CD4-positive, alpha-beta T cell treated with Interleukin-2 at 100 ng/mL for 4 hours (primary cell): ENCODE results near the gene TTLL13.
"Not testable (repeated sequence)": the region's sequence is repeated elsewhere in the genome, so short reads cannot be mapped to it uniquely, and the experiment has no call there.

Source experiments
- DNase-seq: peaks from one replicate; pipeline ENCODE4 v3.0.0-alpha.2; 2020; ENCODE audit warnings: low spot score

Gene TTLL13

DNA sequence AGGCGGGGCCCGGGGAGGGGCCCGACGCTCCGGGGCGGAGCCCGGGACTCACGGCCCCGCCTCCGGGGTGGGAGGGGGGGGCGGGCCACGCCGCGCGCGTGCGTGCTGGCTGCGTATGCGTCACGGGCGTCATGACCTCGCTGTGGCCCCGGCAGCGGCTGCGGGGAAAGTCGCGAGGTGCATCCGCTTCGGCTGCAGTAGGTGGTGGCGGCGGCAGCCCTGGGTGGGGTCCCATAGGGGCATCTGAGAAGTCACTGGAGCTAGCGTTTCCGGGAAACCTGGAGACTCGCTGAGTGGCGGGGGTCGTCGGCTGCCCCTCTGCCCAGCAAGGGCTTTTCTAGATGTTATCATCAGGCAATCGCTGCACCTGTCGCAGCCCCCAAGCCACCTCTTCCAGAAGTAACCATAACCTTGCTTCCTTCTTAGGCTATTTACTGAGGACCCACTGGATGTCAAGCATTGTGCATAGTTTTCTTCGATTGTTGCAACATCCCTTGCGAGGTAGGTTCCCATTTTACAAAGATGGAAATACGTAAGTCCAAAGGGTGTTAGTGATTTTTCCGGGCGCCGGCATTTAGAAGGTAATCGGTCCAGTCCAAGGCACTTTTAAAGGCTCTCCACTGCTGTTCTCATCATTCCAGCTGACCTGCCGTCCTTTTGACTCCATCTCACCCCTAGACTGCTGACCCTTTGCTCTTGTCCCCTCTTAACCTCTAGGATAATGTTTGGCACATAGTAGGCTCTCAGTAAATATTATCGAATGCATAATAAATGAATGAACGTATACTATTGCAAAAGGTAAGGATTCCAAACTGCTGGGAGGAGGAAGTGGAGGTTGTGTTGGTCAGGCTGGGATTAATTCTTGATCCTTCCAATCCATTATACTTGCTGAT lies 15.0 kb upstream of the TTLL13 start, which contains the start of gene GDPGP1:
Gene GDPGP1 (plus strand): TSS at position 114 of the 893 bp plus-strand sequence. CDS start 6,700 bp downstream, outside the sequence.
- no peak for DNase-seq

DNA sequence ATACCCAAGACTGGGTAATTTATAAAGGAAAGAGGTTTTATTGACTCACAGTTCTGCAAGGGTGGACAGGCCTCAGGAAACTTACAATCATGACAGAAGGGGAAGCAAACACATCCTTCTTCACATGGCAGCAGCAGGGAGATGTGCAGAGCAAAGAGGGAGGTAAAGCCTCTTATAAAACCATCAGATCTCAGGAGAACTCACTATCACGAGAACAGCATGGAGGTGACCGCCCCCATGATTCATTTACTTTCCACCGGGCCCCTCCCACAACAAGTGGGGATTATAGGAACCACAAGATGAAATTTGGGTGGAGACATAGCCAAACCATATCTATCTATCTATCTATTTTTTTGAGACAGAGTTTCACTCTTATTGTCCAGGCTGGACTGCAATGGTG lies 10.0 kb upstream of the TTLL13 start:
- no peak for DNase-seq

DNA sequence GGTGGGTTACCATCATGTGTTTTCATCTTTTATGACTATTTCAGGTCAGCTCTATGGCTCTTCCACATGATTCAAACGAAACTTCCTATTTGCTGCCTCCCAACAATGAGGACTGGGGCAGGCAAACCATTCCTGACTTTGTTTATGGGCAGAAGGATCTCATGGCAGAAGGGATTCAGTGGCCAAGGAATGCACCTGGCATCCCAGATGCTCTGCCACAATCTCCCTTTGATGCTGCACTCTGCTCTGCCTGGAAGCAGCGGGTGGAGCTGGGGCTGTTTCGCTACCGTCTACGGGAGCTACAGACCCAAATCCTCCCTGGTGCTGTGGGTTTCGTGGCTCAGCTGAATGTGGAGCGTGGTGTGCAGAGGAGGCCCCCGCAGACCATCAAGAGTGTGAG lies 8.5 kb upstream of the TTLL13 start:
- DNase-seq = no peak

DNA sequence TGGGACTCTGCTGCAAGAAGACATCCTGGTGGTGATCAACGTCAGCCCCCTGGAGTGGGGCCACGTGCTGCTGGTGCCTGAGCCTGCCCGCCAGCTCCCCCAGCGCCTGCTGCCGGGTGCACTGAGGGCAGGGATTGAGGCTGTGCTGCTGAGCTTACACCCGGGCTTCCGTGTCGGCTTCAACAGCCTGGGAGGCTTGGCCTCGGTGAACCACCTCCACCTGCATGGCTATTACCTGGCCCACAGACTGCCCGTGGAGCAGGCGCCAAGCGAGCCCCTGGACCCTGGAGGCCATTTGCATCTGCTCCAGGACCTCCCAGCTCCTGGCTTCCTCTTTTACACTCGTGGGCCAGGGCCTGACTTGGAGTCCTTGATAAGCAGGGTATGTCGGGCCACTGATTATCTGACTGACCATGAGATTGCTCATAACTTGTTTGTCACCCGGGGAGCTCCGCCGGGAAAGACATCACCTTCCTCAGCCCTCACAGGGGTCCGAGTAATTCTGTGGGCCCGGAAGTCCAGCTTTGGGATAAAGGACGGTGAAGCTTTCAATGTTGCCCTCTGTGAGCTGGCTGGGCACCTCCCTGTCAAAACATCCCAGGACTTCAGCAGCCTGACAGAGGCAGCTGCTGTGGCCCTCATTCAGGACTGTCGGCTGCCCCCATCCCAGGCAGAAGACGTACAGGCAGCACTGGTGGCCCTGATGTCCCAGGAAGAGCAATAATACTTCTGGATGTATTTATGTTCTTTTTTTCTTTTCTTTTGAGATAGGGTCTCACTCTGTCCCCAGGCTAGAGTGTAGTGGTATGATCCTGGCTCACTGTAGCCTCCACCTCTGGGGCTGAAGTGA lies 7.8 kb upstream of the TTLL13 start:
- DNase-seq = no peak

DNA sequence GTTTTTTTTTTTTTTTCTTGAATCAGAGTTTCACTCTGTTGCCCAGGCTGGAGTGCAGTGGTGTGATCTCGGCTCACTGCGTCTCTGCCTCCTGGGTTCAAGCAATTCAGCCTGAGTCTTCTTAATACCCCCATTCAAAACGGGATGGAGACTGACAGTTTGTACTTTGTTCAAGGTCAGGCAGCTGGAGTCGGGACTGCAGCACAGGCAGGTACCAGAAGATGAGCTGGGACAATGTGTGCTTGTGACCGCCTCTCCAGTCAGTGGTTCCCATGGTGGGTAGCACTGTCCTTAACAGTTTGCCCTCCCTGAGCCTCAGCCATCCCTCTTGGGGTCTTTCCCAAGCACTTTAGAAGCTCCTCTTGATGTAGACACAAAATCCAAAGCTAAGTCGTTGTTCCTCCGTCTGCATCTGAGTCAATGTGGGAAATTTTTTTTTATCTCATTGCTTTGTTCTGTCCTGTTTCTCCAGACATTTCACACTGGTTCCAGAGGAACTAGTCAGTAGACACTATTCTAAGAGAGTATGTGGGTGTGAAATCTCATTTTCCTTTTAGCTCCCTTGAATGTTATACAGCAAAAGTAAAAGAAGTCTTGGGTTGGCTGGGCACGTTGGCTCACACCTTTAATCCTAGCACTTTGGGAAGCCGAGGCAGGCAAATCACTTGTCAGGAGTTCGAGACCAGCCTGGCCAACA lies 5.3 kb upstream of the TTLL13 start:
- no peak for DNase-seq

DNA sequence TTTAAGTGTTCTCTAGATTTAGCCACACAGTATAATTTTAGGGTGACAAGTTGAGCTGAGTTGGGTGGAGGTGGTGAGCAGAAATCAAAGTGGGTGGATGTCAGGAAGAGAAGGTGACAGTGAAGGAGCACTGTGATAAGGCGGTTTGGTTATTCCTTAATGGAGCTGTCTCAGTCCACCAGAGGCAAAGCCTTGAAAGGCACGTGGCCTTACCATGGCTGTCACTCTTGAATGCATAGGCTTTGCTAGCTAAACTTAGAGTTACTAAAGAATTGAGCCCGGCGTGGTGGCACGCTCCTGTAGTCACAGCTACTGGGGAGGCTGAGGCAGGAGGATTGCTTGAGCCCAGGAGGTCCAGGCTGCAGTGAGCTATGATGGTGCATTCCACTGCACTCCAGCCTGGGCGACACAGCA lies 560 bp upstream of the TTLL13 start:
- no peak for DNase-seq

DNA sequence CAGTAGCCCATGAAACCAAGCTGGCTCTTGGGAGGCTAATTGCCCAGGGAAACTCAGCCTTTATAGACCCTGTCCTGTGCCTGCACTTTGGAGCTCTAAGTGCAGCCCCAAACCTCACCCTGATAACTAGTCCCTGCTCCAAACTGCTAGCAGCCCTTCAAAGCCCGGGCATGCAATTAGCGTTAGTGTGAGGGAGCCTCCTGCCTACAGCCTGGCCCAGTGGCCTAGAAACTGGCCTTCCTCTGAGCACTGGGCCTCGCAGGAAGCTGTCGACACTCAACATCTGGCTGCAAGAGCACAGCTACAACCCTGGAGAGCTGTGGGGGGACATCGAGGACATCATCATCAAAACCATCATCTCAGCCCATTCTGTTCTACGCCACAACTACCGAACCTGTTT lies 8.4 kb downstream of the TTLL13 start:
- no peak for DNase-seq

DNA sequence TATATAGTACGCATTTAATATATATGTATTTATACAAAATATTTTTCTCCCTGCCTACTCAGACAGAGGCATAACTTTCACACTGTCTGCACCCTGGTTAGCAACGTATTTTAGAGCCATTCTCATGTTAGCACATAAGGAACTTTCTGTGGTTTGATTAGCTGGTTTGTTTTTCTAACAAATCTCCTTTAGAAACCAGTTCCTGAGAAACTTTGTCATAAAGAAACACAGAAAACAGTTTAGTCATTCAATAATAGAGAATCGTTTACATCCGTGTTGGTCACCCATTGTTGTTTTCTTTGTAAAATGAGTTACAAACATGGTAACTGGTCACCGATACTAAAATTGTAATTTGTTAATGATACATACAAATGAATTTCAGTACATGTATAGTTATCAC lies 10.2 kb downstream of the TTLL13 start:
- DNase-seq = no peak

DNA sequence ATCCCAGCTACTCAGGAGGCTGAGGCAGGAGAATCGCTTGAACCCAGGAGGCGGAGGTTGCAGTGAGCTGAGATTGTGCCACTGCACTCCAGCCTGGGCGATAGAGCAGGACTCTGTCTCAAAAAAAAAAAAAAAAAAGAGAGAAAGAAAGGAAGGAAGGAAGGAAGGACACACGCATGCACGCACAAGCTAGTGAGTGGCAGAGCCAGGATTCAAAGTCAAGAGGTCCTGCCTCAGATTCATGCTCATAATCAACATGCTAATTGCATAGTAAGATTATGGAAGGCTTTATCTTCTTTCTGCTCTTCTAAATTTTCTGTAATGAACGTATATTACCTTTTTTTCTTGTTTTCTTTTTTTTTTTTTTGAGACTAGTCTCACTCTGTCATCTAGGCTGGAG lies 11.4 kb downstream of the TTLL13 start:
- not testable (repeated sequence) for DNase-seq

DNA sequence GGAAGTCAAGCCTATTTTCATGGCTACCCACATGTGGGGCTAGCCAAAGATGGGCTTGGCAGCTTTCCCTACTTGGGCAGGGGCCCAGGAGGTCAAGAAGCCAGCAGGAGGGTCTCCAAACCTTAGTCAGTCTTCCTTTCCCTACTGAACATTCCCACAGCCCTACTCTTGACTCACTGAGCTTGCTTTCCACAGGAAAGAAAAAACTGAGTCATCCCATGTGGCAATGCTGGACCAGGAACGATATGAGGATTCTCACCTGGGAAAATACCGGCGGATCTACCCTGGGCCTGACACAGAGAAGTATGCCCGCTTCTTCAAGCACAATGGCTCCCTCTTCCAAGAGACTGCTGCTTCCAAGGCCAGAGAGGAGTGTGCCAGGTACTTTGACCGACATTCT lies 12.5 kb downstream of the TTLL13 start:
- no peak for DNase-seq

DNA sequence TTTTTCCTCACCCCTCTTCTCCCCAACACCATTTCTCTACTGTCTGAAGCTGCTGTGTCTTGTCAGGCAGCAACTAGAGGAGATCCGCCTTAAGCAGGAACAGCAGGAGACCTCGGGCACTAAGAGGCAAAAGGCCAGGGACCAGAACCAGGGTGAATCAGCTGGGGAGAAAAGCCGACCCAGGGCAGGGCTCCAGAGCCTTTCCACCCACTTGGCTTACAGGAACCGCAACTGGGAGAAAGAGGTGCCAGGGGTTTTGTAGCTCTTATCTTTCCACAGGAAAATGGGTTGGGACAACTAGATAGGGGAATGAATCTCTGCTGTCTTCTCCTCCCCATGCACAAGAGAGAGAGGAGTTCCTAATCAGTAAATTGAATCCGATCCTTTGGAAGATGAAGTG lies 13.1 kb downstream of the TTLL13 start:
- no peak for DNase-seq

DNA sequence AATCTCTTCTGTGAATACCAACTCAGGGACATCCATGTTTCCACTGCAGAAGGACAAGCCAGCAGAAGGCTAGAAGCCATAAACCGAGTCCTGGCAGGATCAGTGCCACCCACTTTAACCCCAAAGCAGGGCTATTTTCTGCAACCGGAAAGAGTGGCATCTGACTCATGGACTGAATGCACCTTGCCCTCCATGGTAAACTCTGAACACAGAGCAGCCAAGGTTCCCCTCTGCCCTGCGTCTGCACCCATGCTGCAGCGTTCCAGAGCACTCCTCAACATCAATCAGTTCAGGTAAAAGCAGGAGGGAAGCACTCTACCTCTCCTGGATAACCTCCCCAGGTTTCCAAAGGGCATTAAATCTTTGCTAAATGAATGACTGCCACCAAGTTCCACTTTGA lies 15.3 kb downstream of the TTLL13 start:
- DNase-seq = peak; percentile 36

DNA sequence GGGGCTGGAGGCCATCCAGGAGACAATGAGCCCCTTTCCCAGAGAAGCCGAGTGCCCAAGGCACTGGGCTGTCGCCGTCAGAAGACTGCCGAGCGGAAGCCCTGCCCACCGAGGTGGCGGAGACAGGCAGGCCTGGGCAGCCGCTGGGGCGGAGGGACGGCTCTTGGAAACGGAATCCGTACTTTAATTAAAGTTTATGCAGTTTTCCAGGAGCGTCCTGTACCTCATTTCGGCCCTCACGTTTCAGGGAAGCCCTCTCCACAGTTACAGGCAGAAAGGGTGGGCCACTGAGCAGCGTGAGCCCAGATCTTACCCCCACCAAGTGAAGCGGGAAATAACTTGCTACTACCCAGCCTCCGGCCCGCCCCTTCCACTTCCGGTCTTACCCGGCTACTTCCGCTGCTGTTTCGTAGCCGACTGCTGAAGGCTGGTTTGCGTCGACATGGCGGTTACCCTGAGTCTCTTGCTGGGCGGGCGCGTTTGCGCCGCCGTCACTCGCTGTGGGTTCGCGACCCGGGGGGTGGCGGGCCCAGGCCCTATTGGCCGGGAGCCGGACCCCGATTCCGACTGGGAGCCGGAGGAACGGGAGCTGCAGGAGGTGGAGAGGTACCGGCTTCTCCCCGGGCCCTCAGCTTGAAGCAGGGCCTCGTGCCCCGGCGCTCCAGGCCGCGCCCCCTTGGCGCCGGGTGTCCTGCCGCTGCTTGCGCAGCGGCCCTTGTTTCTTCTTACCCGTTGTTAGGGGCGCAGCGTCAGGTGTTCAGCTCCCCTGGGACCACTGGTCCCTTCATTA lies 16.1 kb downstream of the TTLL13 start, which contains the start of gene NGRN:
Gene NGRN (plus strand): TSS at position 402 of the 790 bp plus-strand sequence. CDS start 41 bp downstream, at position 443.
- peak; percentile 90 for DNase-seq

DNA sequence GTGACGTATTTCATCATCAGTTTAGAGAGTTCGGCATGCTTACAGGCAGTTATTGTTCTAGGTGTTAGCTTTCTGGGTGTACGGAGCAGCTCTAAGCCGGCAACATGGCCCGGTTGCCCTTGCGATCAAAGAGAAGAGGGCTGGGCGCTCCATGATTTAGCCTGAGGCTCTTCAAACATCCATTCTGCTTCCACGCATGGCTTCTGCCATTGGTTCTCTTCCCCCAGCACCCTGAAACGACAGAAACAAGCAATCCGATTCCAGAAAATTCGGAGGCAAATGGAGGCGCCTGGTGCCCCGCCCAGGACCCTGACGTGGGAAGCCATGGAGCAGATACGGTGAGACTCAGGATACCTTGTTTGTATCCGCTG lies 16.7 kb downstream of the TTLL13 start:
- DNase-seq = peak; percentile 38

DNA sequence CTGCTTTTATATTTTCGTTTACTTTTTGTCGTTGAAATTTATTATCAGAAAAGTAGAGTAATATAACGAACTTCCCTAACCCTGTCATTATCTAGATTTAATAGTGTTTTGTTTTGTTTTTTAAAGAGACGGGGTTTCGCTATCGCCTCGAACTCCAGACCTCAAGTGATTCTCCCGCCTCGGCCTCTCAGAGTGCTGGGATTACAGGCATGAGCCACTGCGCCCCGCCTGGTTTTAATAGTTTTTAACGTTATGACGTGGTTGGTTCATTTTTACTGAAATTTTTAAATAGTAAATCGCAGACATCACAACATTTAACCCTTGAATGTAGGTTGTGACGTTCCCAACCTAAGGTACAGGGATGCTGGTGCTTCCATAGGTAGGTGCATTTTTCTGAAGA lies 17.1 kb downstream of the TTLL13 start:
- DNase-seq = peak; percentile 12

DNA sequence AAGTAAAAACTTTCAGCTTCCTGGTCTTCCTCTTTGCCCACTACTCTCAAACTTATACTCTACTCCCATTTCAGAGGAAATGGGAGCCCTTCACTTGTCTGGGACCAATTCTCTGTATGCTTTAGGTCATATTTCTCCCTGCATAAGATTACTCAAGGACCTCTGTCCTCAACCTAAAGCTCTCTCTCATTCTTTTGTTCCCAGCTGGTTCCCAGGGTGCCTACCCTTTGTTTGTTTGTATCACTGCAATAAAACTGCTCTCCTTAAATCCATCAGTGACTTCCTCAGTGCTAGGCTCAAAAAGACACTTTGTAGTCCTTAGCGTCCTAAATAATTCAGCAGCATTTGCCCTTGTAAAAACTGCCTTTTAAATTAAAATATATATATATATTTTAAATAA lies 19.1 kb downstream of the TTLL13 start:
- DNase-seq = no peak

DNA sequence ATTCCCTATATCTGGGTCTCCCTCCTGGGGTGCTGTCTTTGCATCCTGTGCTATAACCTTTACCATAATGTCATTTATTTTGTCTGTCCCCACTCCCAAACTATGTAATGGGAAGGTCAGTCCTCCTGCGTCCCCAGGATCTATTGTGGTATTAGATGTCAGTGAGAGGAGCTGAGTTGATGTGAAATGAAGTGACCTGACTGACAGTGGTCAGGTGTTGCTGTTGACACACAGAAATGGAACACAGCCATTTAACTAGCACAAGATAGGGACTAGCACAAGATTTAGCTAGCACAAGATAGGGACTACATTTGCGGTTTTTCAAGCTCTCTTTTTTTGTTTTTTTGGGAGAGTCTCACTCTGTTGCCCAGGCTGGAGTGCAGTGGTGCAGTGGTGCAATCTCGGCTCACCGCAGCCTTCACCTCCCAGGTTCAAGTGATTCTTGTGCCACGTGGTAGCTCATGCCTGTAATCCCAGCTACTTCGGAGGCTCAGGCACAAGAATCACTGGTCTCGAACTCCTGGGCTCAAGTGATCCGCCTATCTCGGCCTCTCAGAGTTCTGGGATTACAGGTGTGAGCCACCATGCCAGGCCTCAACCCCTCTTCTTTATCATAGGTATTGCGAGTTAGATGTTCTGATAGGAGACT lies 21.3 kb downstream of the TTLL13 start:
- DNase-seq = no peak

DNA sequence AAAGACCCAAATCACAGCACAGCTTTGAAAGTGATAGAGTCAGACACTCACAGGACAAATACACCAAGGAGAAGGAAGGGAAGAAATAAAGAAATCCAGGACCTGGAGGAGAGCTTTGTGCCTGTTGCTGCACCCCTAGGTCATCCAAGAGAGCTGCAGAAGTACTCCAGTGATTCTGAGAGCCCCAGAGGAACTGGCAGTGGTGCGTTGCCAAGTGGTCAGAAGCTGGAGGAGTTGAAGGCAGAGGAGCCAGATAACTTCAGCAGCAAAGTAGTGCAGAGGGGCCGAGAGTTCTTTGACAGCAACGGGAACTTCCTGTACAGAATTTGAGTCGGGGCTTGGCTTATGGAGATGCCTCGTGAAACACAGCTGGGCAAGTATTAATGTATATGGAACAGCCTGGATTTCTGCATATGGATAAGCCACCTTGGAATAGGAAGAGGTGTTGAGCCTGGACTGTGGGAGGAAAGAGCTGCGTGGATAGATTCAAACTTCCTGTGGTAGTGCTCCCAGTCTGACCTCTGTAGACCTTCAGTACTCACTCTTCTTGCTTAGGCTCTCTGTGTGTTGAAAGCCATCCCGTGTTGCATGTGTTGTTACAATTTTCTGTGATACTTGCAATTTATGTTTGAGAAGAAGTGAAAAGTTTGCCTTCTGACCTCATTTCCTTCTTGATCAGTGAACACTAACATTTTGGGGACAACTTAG lies 22.3 kb downstream of the TTLL13 start:
- DNase-seq = no peak

DNA sequence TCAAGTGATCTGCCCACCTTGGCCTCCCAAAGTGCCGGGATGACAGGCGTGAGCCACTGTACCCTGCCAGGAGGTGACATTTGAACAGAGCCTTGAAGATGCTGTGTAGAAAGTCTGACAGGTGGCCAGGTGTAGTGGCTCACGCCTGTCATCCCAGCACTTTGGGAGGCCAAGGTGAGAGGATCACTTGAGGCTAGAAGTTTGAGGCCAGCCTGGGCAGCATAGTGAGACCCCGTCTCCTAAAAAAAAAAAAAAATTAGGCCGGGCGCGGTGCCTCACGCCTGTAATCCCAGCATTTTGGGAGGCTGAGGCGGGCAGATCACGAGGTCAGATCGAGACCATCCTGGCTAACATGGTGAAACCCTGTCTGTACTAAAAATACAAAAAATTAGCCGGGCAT lies 29.1 kb downstream of the TTLL13 start:
- DNase-seq = not testable (repeated sequence)

DNA sequence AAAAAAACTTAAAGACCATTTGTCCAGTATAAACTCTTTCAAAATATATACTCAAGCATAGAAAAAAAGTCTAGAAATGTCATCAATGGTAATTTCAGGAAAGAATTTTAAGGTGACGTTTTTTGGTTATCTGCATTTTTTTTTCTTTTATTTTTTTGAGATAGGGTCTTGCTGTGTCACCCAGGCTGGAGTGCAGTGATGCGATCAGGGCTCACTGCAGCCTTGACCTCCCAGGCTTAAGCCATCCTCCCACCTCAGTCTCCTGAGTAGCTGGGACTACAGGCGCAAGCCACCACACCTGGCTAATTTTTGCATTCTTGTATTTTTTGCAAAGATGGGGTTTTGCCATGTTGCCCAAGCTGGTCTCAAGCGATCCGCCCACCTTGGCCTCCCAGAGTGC lies 31.4 kb downstream of the TTLL13 start:
- DNase-seq = not testable (repeated sequence)
